Endodermal cell (in vitro differentiated cells): ENCODE data around the gene ADGRD1. TPM values are rescaled to one million over a fixed set of nuclear protein-coding genes. Genes with fewer than 3 reads are reported as not detected.

Experiments
- DNase-seq: peaks from one replicate; pipeline ENCODE4 v3.0.0-alpha.2; 2017
- H3K27ac ChIP-seq: 2 replicates; pipeline ENCODE4 v1.5.1; 2013; ENCODE audit warnings: mild to moderate bottlenecking, low read depth, low read length, moderate library complexity
- H3K27me3 ChIP-seq: 2 replicates; pipeline ENCODE4 v1.6.1; 2013; ENCODE audit warnings: mild to moderate bottlenecking, low read length, moderate library complexity; ENCODE audit not compliant: insufficient read depth, control insufficient read depth, poor library complexity, severe bottlenecking
- H3K36me3 ChIP-seq: 2 replicates; pipeline ENCODE4 v1.7.0; 2013; ENCODE audit warnings: mild to moderate bottlenecking, low read length, moderate library complexity; ENCODE audit not compliant: control insufficient read depth, insufficient read depth
- H3K4me1 ChIP-seq: one replicate; pipeline ENCODE4 v1.7.0; 2013; ENCODE audit warnings: low read length; ENCODE audit not compliant: control insufficient read depth, insufficient read depth
- H3K4me3 ChIP-seq: 2 replicates; pipeline ENCODE4 v1.5.1; 2013; ENCODE audit warnings: mild to moderate bottlenecking, low read length, moderate library complexity
- H3K9ac ChIP-seq: 2 replicates; pipeline ENCODE4 v1.6.1; 2013; ENCODE audit warnings: mild to moderate bottlenecking, low read length, moderate library complexity; ENCODE audit not compliant: poor library complexity, severe bottlenecking; ENCODE audit errors: extremely low read depth
- H3K9me3 ChIP-seq: 2 replicates; pipeline ENCODE4 v1.6.1; 2013; ENCODE audit warnings: mild to moderate bottlenecking, low read length, moderate library complexity; ENCODE audit not compliant: control insufficient read depth
- H3K27ac Mint-ChIP-seq: 2 replicates; pipeline ENCODE4 v1.8.0; 2020; ENCODE audit warnings: mixed read lengths
- H3K27me3 Mint-ChIP-seq: 2 replicates; pipeline ENCODE4 v1.8.0; 2021; ENCODE audit warnings: mild to moderate bottlenecking, mixed read lengths; ENCODE audit not compliant: insufficient read depth
- H3K36me3 Mint-ChIP-seq: 2 replicates; pipeline ENCODE4 v1.8.0; 2020; ENCODE audit warnings: low read depth, mixed read lengths
- H3K4me1 Mint-ChIP-seq: 2 replicates; pipeline ENCODE4 v1.8.0; 2020; ENCODE audit warnings: mixed read lengths
- H3K4me3 Mint-ChIP-seq: 2 replicates; pipeline ENCODE4 v1.8.0; 2020; ENCODE audit warnings: mild to moderate bottlenecking, moderate library complexity, mixed read lengths
- H3K9me3 Mint-ChIP-seq: 2 replicates; pipeline ENCODE4 v1.8.0; 2020; ENCODE audit warnings: mild to moderate bottlenecking, mixed read lengths
- CTCF ChIP-seq: fragments of 200-600 bp; sonication (generic); conservative IDR thresholded peaks from 2 replicates; pipeline ENCODE4 v1.5.0; 2021; ENCODE audit warnings: antibody characterized with exemption, mild to moderate bottlenecking
- WGBS, 2 experiments: methylation state at CpG; one replicate each; pipeline versions ENCODE4 v1.1.5 to v1.1.7; 2013; ENCODE audit warnings: missing lambda C conversion rate in 2 of 2, mixed read lengths in 1 of 2; ENCODE audit not compliant: insufficient coverage in 1 of 2, insufficient read length in 1 of 2; 5-methylcytosine and 5-hydroxymethylcytosine counted together
- total RNA-seq, 2 donors: library from RNA; stranded (reverse); fragmentation: NEBNext Ultra II Directional in 1 of 2; extraction: Animal tissue kit (Norgen Biotek cat#: 25700) in 1 of 2; gene quantifications; 2 replicates in 1 of 2; 3 replicates in 1 of 2; pipeline ENCODE4 v1.2.1, GENCODE V29; 2021

The ADGRD1 gene
- total RNA-seq, 2 donors from 2014 or later, result 1.3 to 2.9 TPM

- Mint-ChIP-seq H3K27ac (no peak overlapping the region), H3K4me1 (no peaks in the 10 kb centered on the region)
- WGBS, 2 experiments, result 88 to 100% methylated on average over 1 to 10 of the region's 11 CpGs
These were observed 140.5 kb downstream of the ADGRD1 start for GRCh38 chr12:131093971-131094830.

GRCh38 chr12:131094831-131095805 is 141.4 kb downstream of the ADGRD1 start:
- no peaks in the 10 kb centered on the region for H3K9me3 Mint-ChIP-seq
- WGBS, 2 experiments, result 86 to 97% methylated on average over 9 to 25 of the region's 25 CpGs
- Histone ChIP-seq H3K36me3 (no peaks in the 10 kb centered on the region), H3K4me3 (no peak overlapping the region), H3K27ac (no peak overlapping the region), H3K9ac (no peak overlapping the region), H3K4me1 (no peaks in the 10 kb centered on the region), H3K9me3 (no peaks in the 10 kb centered on the region), H3K27me3 (no peaks in the 10 kb centered on the region)
- H3K4me1 Mint-ChIP-seq, result no peaks in the 10 kb centered on the region
- no peaks in the 10 kb centered on the region for H3K27me3 Mint-ChIP-seq
- DNase-seq, result peak; percentile 44
- H3K27ac Mint-ChIP-seq, result no peak overlapping the region
- no peak for TF ChIP-seq CTCF
- H3K4me3 Mint-ChIP-seq, result no peak overlapping the region
- H3K36me3 Mint-ChIP-seq, result no peaks in the 10 kb centered on the region

More at GRCh38 chr12:131093971-131094830, 140.5 kb downstream of the ADGRD1 start:
- Histone ChIP-seq H3K9ac (no peak overlapping the region), H3K4me1 (no peaks in the 10 kb centered on the region), H3K9me3 (no peaks in the 10 kb centered on the region), H3K27me3 (no peaks in the 10 kb centered on the region), H3K36me3 (no peaks in the 10 kb centered on the region), H3K4me3 (no peak overlapping the region), H3K27ac (no peak overlapping the region)
- no peaks in the 10 kb centered on the region for H3K9me3 Mint-ChIP-seq
- no peaks in the 10 kb centered on the region for H3K36me3 Mint-ChIP-seq
- no peaks in the 10 kb centered on the region for H3K27me3 Mint-ChIP-seq
- DNase-seq, result peak; percentile 12
- H3K4me3 Mint-ChIP-seq, result no peak overlapping the region
- TF ChIP-seq CTCF, result no peak

- no peaks in the 10 kb centered on the region for H3K9me3 Mint-ChIP-seq
- no peak for TF ChIP-seq CTCF
- no peaks in the 10 kb centered on the region for H3K36me3 Mint-ChIP-seq
- no peak for DNase-seq
- H3K9me3 ChIP-seq, result no peaks in the 10 kb centered on the region
- WGBS, 2 experiments, result 90 to 93% methylated on average over 18 to 26 of the region's 26 CpGs
- H3K4me3 Mint-ChIP-seq, result no peak overlapping the region
- no peaks in the 10 kb centered on the region for H3K36me3 ChIP-seq
- no peak overlapping the region for H3K27ac ChIP-seq
- H3K27me3 Mint-ChIP-seq, result no peaks in the 10 kb centered on the region
- H3K27ac Mint-ChIP-seq, result no peak overlapping the region
- H3K4me1 Mint-ChIP-seq, result no peaks in the 10 kb centered on the region
- H3K4me1 ChIP-seq, result no peaks in the 10 kb centered on the region
- H3K4me3 ChIP-seq, result no peak overlapping the region
- no peaks in the 10 kb centered on the region for H3K27me3 ChIP-seq
- H3K9ac ChIP-seq, result no peak overlapping the region
These were observed 142.3 kb downstream of the ADGRD1 start for GRCh38 chr12:131095826-131096680.
